ENCODE data around the gene ZNF385A. TPM values are rescaled to one million over a fixed set of nuclear protein-coding genes. Genes with fewer than 3 reads are reported as not detected.

The ZNF385A gene, protein sequence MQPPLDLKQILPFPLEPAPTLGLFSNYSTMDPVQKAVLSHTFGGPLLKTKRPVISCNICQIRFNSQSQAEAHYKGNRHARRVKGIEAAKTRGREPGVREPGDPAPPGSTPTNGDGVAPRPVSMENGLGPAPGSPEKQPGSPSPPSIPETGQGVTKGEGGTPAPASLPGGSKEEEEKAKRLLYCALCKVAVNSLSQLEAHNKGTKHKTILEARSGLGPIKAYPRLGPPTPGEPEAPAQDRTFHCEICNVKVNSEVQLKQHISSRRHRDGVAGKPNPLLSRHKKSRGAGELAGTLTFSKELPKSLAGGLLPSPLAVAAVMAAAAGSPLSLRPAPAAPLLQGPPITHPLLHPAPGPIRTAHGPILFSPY
- 10 to 100 TPM in 1 of 5 experiments, 1 to 10 TPM in 4; 1.3 to 69.9 (median 1.4) TPM for total RNA-seq
- under 1 TPM; 0.39 to 0.78 TPM for polyA plus RNA-seq
- total RNA-seq: 0.40 reads per million

DNA sequence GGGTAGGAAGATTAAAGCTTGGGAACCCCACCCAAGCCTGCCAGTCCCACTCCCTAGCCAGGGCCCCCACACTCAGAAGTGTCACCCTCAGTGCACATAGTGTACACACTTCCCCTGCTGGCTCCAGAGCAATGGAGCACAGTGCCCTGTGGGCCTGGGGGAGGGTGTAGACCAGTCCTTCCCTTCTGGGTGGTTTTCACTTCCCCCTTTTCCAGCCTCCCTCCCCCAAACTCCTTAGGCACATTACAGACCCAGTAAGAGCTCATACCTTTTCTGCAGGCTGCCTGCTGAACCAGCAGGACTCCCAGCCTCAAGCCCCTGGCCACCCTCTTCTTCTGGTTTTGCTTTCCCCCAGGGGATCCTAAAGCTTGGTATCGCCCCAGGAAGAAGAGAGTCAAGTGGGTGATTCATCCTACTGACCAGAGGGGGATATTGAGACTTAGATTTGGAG lies at the start of gene ZNF385A:
TSS of gene ZNF385A (minus strand) at position 143 of the 451 bp plus-strand sequence. CDS start 219 bp downstream, outside the sequence.
- Mint-ChIP-seq H3K27ac (peak within 1 kb of the TSS in 1 of 9 donors; percentile 59), H3K36me3 (no peaks in the 10 kb centered on the region), H3K4me3 (no peak within 1 kb of the TSS), H3K9me3 (peaks cover 0 to 1% (median 0%) of the 10 kb centered on the region in 11 donors), H3K27me3 (no peaks in the 10 kb centered on the region), H3K4me1 (peaks cover 6 to 14% (median 9%) of the 10 kb centered on the region in 7 donors)
- peak; percentile 67 for ATAC-seq
- ChIA-PET CTCF (interaction anchor here (0.5 to 1.5 kb wide), 4 partner anchors 11 to 70 kb away, joined by 3 read pairs; no protein-coding TSS in a partner anchor), POLR2A (interaction anchor here (0.6 kb wide), 1 partner anchor 32 kb away, joined by 3 read pairs; no protein-coding TSS in a partner anchor)
- H3K36me3 ChIP-seq (ENCODE audit: control insufficient read depth in 2 of 3, insufficient read depth in 3 of 3, low read length in 3 of 3): no peaks in the 10 kb centered on the region
- H3K4me3 ChIP-seq (ENCODE audit: low read length): no peak within 1 kb of the TSS
- H3K4me1 ChIP-seq (ENCODE audit: control insufficient read depth in 2 of 2, insufficient read depth in 2 of 2, low read length in 2 of 2): no peaks in the 10 kb centered on the region
- H3K27ac ChIP-seq (ENCODE audit: low read depth, low read length): no peak within 1 kb of the TSS
- no peaks in the 10 kb centered on the region for H3K9me3 ChIP-seq (ENCODE audit: control insufficient read depth in 2 of 3, low read length in 3 of 3)
- no peaks in the 10 kb centered on the region for H3K27me3 ChIP-seq (ENCODE audit: control insufficient read depth in 2 of 2, insufficient read depth in 2 of 2, low read length in 2 of 2)
- no peak for DNase-seq
- intact Hi-C loops (cut with micrococcal nuclease): no loop called here

DNA sequence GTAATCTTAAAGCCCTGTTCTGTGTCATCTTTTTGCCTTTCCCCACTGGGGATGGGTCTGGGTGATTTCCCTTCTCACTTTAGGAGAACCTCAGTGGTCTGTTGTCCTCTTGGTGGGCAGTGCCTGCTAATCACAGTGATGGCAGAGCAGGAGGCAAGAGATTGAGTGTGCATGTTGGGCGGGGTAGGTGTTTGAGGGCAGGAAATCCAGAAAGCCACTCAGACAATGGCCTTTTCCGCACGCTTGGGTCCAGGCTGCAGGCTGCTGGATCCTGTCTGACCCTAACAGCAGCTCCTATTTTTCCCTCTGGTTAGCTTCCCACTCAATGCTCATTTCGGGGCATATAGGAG lies 48.3 kb upstream of the ZNF385A start:
- H3K9me3 ChIP-seq (ENCODE audit: control insufficient read depth in 2 of 3, low read length in 3 of 3): no peaks in the 10 kb centered on the region
- ChIA-PET CTCF (interaction anchor here (0.9 to 11.0 kb wide), 3 partner anchors 17 to 51 kb away, joined by 3 to 143 read pairs (median 111); partner anchors contain the start of gene ITGA5), POLR2A (interaction anchor here (0.6 to 1.4 kb wide), 5 partner anchors 20 to 194 kb away, joined by 3 to 4 read pairs (median 3); no protein-coding TSS in a partner anchor)
- intact Hi-C loops (cut with micrococcal nuclease): no loop called here
- H3K36me3 ChIP-seq (ENCODE audit: control insufficient read depth in 2 of 3, insufficient read depth in 3 of 3, low read length in 3 of 3): no peaks in the 10 kb centered on the region
- H3K9me3 Mint-ChIP-seq: peaks cover 0 to 2% (median 0%) of the 10 kb centered on the region in 11 donors
- H3K27ac Mint-ChIP-seq: peak overlapping the region in 1 of 9 donors; percentile 49
- no peak overlapping the region for H3K4me3 ChIP-seq (ENCODE audit: low read length)
- H3K4me1 ChIP-seq (ENCODE audit: control insufficient read depth in 2 of 2, insufficient read depth in 2 of 2, low read length in 2 of 2): peaks cover 13 to 23% of the 10 kb centered on the region in 2 donors
- DNase-seq (no peak), ATAC-seq (peak; percentile 47)
- no peaks in the 10 kb centered on the region for H3K36me3 Mint-ChIP-seq
- peak overlapping the region in 1 of 10 donors; percentile 80 for H3K4me3 Mint-ChIP-seq
- peaks cover 20 to 54% (median 32%) of the 10 kb centered on the region in 7 donors for H3K4me1 Mint-ChIP-seq
- no peaks in the 10 kb centered on the region for H3K27me3 ChIP-seq (ENCODE audit: control insufficient read depth in 2 of 2, insufficient read depth in 2 of 2, low read length in 2 of 2)
- peaks cover 0 to 9% (median 0%) of the 10 kb centered on the region in 5 donors for H3K27me3 Mint-ChIP-seq
- H3K27ac ChIP-seq (ENCODE audit: low read depth, low read length): no peak overlapping the region

DNA sequence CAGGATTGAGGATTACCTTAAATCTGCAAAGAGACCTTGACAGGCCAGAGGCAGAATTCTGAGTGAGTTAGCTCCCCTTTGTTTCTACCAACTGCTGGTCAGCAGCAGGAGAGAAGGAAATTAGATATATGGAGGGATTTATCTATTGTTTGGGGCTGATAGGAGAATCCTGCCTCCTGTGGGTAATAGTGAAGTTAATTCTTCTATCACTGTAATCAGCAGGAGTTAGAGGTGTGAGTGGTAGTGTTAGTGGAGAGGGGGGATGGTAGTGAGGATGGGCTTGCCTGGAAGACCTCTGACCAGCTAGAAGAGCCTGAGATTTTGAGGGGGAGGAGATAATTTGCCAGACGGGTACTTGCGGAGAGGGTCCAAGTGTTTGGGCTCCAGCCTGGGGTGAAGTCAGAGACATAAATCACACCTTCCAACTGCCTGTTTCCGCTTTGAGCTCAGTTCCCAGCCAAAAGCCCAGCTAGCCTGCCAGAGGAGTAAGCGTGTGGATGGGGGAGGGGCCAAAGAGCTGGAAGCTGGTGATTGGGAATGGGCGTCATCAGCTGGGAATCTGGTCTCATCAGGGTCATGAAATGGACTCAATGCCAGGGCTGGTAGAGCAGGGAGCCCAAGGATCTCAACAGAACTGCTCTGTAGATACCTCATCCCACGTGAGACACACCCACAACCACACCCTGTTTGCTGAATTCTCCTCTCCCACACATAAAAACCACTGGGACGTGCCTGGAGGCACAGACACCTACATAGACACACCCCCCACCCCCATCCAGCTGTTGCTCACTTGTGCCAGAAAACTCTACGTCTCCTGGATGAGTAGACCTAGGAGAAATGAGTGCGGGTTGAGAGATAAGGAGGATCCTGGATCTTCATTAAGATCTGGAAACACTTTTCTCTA lies 47.6 kb upstream of the ZNF385A start:
- Histone ChIP-seq H3K27ac (ENCODE audit: low read depth, low read length) (no peak overlapping the region), H3K4me1 (ENCODE audit: control insufficient read depth in 2 of 2, insufficient read depth in 2 of 2, low read length in 2 of 2) (peaks cover 13 to 23% of the 10 kb centered on the region in 2 donors), H3K4me3 (ENCODE audit: low read length) (no peak overlapping the region), H3K36me3 (ENCODE audit: control insufficient read depth in 2 of 3, insufficient read depth in 3 of 3, low read length in 3 of 3) (no peaks in the 10 kb centered on the region), H3K9me3 (ENCODE audit: control insufficient read depth in 2 of 3, low read length in 3 of 3) (no peaks in the 10 kb centered on the region), H3K27me3 (ENCODE audit: control insufficient read depth in 2 of 2, insufficient read depth in 2 of 2, low read length in 2 of 2) (no peaks in the 10 kb centered on the region)
- peaks cover 20 to 56% (median 38%) of the 10 kb centered on the region in 7 donors for H3K4me1 Mint-ChIP-seq
- H3K4me3 Mint-ChIP-seq: peak overlapping the region in 2 of 10 donors; percentile 5 to 80
- peaks cover 0 to 2% (median 0%) of the 10 kb centered on the region in 5 donors for H3K36me3 Mint-ChIP-seq
- no peak for ATAC-seq
- intact Hi-C loops (cut with micrococcal nuclease): no loop called here
- H3K27me3 Mint-ChIP-seq: peaks cover 0 to 13% (median 0%) of the 10 kb centered on the region in 5 donors
- ChIA-PET CTCF (interaction anchor here (0.9 to 11.0 kb wide), 2 partner anchors 30 to 51 kb away, joined by 3 to 143 read pairs; no protein-coding TSS in a partner anchor), POLR2A (interaction anchor here (0.6 to 3.3 kb wide), 7 partner anchors 11 to 193 kb away, joined by 3 to 19 read pairs (median 3); no protein-coding TSS in a partner anchor)
- peak in 1 of 9 donors; percentile 49 for DNase-seq
- H3K27ac Mint-ChIP-seq: peak overlapping the region in 5 of 9 donors; percentile 7 to 87 (median 49)
- H3K9me3 Mint-ChIP-seq: peaks cover 0 to 2% (median 0%) of the 10 kb centered on the region in 11 donors

- no peak overlapping the region for H3K4me3 Mint-ChIP-seq
- peaks cover 0 to 27% (median 0%) of the 10 kb centered on the region in 5 donors for H3K27me3 Mint-ChIP-seq
- H3K36me3 Mint-ChIP-seq: peaks cover 0 to 2% (median 0%) of the 10 kb centered on the region in 5 donors
- H3K9me3 Mint-ChIP-seq: peaks cover 0 to 2% (median 0%) of the 10 kb centered on the region in 11 donors
- no peak for ATAC-seq
- peaks cover 20 to 62% (median 39%) of the 10 kb centered on the region in 7 donors for H3K4me1 Mint-ChIP-seq
- H3K27ac ChIP-seq (ENCODE audit: low read depth, low read length): no peak overlapping the region
- CTCF ChIA-PET: interaction anchor here (0.7 to 11.0 kb wide), 5 partner anchors 8 to 34 kb away, joined by 3 to 143 read pairs (median 4); no protein-coding TSS in a partner anchor
- peaks cover 13 to 23% of the 10 kb centered on the region in 2 donors for H3K4me1 ChIP-seq (ENCODE audit: control insufficient read depth in 2 of 2, insufficient read depth in 2 of 2, low read length in 2 of 2)
- H3K27me3 ChIP-seq (ENCODE audit: control insufficient read depth in 2 of 2, insufficient read depth in 2 of 2, low read length in 2 of 2): no peaks in the 10 kb centered on the region
- no peaks in the 10 kb centered on the region for H3K36me3 ChIP-seq (ENCODE audit: control insufficient read depth in 2 of 3, insufficient read depth in 3 of 3, low read length in 3 of 3)
- no peaks in the 10 kb centered on the region for H3K9me3 ChIP-seq (ENCODE audit: control insufficient read depth in 2 of 3, low read length in 3 of 3)
- peak overlapping the region in 3 of 9 donors; percentile 14 to 53 (median 46) for H3K27ac Mint-ChIP-seq
- DNase-seq: no peak
- H3K4me3 ChIP-seq (ENCODE audit: low read length): no peak overlapping the region
- POLR2A ChIA-PET: interaction anchor here (0.7 to 3.3 kb wide), 2 partner anchors 15 to 1287 kb away, joined by 3 to 19 read pairs; no protein-coding TSS in a partner anchor
- intact Hi-C loops (cut with micrococcal nuclease): no loop called here
These were observed 46.0 kb upstream of the ZNF385A start for GRCh38 chr12:54430471-54431069.

DNA sequence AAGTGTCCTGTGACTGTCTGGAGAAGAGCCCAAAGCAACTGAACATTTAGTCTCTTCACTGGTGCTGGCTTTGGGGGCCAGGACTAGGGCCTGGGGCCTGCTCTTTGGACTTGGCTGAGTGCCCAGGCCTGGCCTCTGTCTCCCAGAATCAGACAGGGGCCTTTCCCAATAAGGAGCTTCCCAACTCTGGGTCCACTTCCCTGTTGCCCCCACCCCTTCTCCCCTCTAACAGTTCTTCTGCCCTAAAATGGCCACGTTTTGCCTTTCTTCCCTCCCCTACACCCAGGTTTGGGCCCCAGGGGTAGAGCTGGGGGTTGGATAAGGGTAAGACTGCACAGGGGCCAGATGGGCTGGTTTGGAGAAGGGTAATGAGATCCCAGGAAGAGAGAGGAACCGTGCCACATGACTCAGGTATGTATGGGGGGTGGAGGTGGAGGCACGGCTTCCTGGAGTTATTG lies 44.5 kb upstream of the ZNF385A start:
- H3K27ac Mint-ChIP-seq: no peak overlapping the region
- DNase-seq (no peak), ATAC-seq (no peak)
- H3K36me3 ChIP-seq (ENCODE audit: control insufficient read depth in 2 of 3, insufficient read depth in 3 of 3, low read length in 3 of 3): no peaks in the 10 kb centered on the region
- H3K36me3 Mint-ChIP-seq: peaks cover 0 to 2% (median 0%) of the 10 kb centered on the region in 5 donors
- POLR2A ChIA-PET: interaction anchor here (0.8 to 3.3 kb wide), 7 partner anchors 9 to 21 kb away, joined by 3 to 19 read pairs (median 4); partner anchors contain the start of gene ITGA5
- CTCF ChIA-PET: interaction anchor here (0.8 to 11.0 kb wide), 5 partner anchors 9 to 50 kb away, joined by 3 to 143 read pairs (median 4); no protein-coding TSS in a partner anchor
- H3K4me1 ChIP-seq (ENCODE audit: control insufficient read depth in 2 of 2, insufficient read depth in 2 of 2, low read length in 2 of 2): peaks cover 13 to 23% of the 10 kb centered on the region in 2 donors
- H3K4me1 Mint-ChIP-seq: peaks cover 20 to 69% (median 44%) of the 10 kb centered on the region in 7 donors
- peaks cover 0 to 2% (median 0%) of the 10 kb centered on the region in 11 donors for H3K9me3 Mint-ChIP-seq
- H3K27ac ChIP-seq (ENCODE audit: low read depth, low read length): no peak overlapping the region
- intact Hi-C loops (cut with micrococcal nuclease): no loop called here
- no peak overlapping the region for H3K4me3 Mint-ChIP-seq
- no peaks in the 10 kb centered on the region for H3K27me3 ChIP-seq (ENCODE audit: control insufficient read depth in 2 of 2, insufficient read depth in 2 of 2, low read length in 2 of 2)
- H3K27me3 Mint-ChIP-seq: peaks cover 0 to 33% (median 0%) of the 10 kb centered on the region in 5 donors
- no peak overlapping the region for H3K4me3 ChIP-seq (ENCODE audit: low read length)
- no peaks in the 10 kb centered on the region for H3K9me3 ChIP-seq (ENCODE audit: control insufficient read depth in 2 of 3, low read length in 3 of 3)

Measured in naive thymus-derived CD4-positive, alpha-beta T cell (primary cell).